ENCODE measurements around the gene LY6G5B.

LY6G5B gene

DNA sequence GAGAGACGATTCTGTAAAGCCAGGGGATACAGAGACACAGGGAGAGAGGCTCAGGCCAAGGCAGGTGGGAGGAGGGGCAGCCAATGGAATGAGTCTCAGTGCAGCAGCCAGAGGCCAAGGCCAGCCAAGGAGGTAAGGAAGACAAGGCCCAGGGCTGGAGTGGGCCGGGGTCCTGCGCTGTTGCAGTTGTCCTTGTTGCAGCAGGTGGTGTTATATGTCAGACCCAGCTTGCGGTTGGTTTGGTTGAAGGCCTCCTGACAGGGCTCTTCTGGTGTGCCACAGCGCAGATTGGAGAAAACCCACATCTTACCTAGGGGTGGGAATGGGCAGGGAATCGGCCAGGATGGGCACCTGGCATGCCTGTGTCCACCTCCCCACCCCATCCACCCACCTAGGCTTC, 49.2 kb downstream of the LY6G5B start:
- DNase-seq, result no peak

DNA sequence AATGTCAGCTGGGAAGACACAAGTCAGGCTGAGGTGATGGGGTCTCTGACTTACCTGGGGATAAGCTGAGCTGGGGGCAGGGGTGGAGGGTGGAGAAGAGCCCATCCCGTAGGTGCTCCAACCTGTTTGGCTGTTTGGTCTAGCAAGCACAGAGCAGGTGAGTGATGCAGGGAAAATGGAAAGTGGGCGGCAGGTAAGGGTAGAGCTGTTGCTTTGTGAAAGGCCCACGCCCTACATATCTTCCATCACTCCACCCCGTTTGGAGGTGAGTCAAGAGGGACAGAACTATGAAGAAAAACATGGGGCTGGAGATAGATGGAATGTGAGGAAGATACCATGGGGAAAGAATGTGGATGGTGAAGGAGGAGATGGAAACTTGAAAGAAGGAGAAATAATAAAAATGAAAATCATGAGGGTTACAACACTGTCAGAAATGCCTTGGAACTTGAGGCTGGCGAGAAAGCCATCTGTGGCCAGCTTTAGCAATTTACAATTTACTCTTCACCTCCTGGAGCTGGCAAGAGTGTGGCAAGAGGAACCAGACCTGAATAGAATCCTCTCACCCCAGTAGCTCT, 50.5 kb downstream of the LY6G5B start:
- DNase-seq, result no peak

DNA sequence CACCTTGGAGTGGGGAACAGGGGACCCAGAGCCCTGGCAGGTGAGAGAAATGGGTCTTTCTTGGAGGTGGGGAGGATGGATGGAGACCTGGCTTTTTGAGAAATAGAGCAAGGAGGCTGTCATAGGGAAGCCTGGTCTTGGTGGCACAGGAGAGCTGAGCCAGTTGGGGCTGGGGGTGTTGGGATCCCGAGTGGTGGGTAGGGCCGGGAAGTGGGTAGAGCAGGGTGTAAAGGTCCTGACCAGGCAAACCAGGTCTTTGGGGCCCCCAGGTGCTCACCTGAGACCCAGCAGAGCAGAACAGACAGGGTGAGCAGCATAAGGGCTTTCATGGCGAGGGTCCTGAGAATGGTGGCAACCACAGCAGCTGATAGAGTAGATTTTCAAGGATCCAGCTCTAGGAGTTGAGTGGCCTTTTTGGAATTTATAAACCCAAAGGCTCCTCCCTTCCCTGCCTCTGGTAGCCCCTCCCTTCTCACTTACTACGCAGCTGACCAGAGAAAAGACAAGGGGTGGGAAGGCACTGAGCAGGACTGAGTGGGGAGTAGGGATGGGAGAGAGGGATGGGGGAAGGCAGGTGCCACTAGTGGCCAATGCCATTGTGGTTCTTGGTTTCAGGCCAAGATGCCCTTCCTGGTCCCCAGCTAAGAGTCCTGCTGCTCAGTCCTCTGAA, 51.7 kb downstream of the LY6G5B start, which contains the start of gene LY6G6C:
TSS of gene LY6G6C (minus strand) at position 396 of the 670 bp plus-strand sequence. CDS start at position 329, 67 bp downstream.
- no peak for DNase-seq

GRCh38 chr6:31722173-31722572, 52.4 kb downstream of the LY6G5B start:
- no peak for DNase-seq
